ENCODE data around the gene CLCN5.

The CLCN5 gene

DNA sequence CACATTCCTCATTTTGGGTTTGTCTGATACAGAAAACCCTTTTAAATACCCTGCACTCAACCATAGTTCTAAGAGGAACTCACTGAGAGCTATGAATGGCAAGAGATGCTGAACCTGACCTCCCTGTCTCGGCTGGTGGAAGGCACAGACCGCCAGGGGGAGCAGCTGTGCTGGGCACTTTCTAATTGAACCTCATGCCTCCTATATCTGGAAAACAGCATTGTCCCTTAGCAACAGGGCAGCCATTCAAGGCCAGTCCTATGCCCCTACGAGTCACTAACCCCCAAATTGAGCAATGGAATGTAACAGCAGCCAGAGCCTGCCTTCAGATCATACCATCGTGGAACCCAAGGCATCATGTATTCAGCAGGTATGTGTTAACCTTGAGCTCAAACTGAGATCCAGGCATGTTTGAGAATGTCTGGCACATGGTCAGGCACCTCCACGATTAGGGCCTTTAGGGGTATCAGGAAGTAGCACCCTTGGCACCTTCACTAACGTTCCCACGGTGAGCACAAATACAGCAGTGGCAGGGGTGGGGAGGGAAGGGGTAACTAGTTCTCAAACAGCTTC lies 38.0 kb upstream of the CLCN5 start:
- Histone ChIP-seq H3K4me3 (ENCODE audit: low read depth, low read length) (no peak overlapping the region), H3K36me3 (ENCODE audit: control insufficient read depth in 2 of 2, insufficient read depth in 1 of 2, low read length in 2 of 2) (peaks cover 0 to 16% of the 10 kb centered on the region in 2 experiments; a peak in 1 of 3 replicates), H3K9me3 (ENCODE audit: control insufficient read depth, insufficient read depth, low read depth, low read length) (no peaks in the 10 kb centered on the region), H3K27ac (ENCODE audit: extremely low read depth, low read depth, low read length) (no peak overlapping the region), H3K4me1 (ENCODE audit: control insufficient read depth, insufficient read depth, low read length) (no peaks in the 10 kb centered on the region)
- ChIA-PET POLR2A (no interaction called here), CTCF (interaction anchor here (0.6 to 4.7 kb wide), 27 partner anchors 9 to 807 kb away, joined by 3 to 38 read pairs (median 4); partner anchors contain the start of gene CLCN5)
- TF ChIP-seq KLF10 (tag by site-specific recombination; IDR thresholded peaks at IDR 0.05) (no peak), HOXA7 (CRISPR knock-in tag; IDR thresholded peaks at IDR 0.05; ENCODE audit: borderline replicate concordance) (no peak), ZNF549 (tag by site-specific recombination; IDR thresholded peaks at IDR 0.05) (0 out of 2 replicates have a peak, but pooled peaks have one; percentile 23), ZIC2 (tag by site-specific recombination; IDR thresholded peaks at IDR 0.05) (no peak), ZBTB48 (tag by site-specific recombination; IDR thresholded peaks at IDR 0.05) (peak; percentile 58), ZNF324 (tag by site-specific recombination; IDR thresholded peaks at IDR 0.05) (no peak), ZNF132 (tag by site-specific recombination; IDR thresholded peaks at IDR 0.05; ENCODE audit: borderline replicate concordance) (no peak), ZNF654 (tag by site-specific recombination; IDR thresholded peaks at IDR 0.05; ENCODE audit: low read depth) (peak; percentile 23), ZSCAN5A (tag by site-specific recombination; IDR thresholded peaks at IDR 0.05) (no peak)
- TF ChIP-seq, protein P1, sequence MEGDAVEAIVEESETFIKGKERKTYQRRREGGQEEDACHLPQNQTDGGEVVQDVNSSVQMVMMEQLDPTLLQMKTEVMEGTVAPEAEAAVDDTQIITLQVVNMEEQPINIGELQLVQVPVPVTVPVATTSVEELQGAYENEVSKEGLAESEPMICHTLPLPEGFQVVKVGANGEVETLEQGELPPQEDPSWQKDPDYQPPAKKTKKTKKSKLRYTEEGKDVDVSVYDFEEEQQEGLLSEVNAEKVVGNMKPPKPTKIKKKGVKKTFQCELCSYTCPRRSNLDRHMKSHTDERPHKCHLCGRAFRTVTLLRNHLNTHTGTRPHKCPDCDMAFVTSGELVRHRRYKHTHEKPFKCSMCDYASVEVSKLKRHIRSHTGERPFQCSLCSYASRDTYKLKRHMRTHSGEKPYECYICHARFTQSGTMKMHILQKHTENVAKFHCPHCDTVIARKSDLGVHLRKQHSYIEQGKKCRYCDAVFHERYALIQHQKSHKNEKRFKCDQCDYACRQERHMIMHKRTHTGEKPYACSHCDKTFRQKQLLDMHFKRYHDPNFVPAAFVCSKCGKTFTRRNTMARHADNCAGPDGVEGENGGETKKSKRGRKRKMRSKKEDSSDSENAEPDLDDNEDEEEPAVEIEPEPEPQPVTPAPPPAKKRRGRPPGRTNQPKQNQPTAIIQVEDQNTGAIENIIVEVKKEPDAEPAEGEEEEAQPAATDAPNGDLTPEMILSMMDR (tag by site-specific recombination; IDR thresholded peaks at IDR 0.05) = peak; percentile 46; the same call in 1 of the 2 replicates

DNA sequence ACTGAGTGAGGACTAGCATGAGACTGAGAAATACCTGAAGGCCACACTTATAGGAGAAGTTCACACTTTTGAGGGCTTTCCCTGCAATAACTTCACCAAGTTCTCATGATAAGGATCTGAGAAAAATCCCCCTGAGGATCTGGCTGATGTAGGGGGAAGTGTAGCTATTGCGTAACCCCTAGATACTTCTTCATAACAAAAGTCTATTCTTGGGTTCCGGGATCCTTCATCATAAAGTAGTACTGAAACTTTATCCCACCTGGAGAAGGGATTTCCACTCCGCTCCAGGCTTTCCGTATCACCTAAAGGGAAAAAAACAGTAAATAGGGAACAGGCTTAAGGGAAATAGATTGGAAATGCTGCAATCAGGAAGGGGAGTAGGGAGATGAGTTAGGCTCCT lies 29.9 kb upstream of the CLCN5 start:
- Histone ChIP-seq H3K9me3 (ENCODE audit: control insufficient read depth, insufficient read depth, low read depth, low read length) (no peaks in the 10 kb centered on the region; the same call in 1 of the 2 replicates), H3K4me1 (ENCODE audit: control insufficient read depth, insufficient read depth, low read length) (no peaks in the 10 kb centered on the region), H3K4me3 (ENCODE audit: low read depth, low read length) (no peak overlapping the region), H3K27ac (ENCODE audit: extremely low read depth, low read depth, low read length) (no peak overlapping the region), H3K36me3 (ENCODE audit: control insufficient read depth in 2 of 2, insufficient read depth in 1 of 2, low read length in 2 of 2) (no peaks in the 10 kb centered on the region)
- ChIA-PET CTCF (interaction anchor here (0.6 to 1.3 kb wide), 2 partner anchors 20 to 23 kb away, joined by 3 to 7 read pairs; no protein-coding TSS in a partner anchor), POLR2A (interaction anchor here (0.8 kb wide), 1 partner anchor 13 kb away, joined by 3 read pairs; the partner anchor contains the start of gene USP27X)
- TF ChIP-seq RBAK (tag by site-specific recombination; IDR thresholded peaks at IDR 0.05) = no peak
- peak; percentile 52; the same call in 1 of the 2 replicates for TF ChIP-seq TRIM28 (IDR thresholded peaks at IDR 0.05; ENCODE audit: borderline replicate concordance, low read length)

DNA sequence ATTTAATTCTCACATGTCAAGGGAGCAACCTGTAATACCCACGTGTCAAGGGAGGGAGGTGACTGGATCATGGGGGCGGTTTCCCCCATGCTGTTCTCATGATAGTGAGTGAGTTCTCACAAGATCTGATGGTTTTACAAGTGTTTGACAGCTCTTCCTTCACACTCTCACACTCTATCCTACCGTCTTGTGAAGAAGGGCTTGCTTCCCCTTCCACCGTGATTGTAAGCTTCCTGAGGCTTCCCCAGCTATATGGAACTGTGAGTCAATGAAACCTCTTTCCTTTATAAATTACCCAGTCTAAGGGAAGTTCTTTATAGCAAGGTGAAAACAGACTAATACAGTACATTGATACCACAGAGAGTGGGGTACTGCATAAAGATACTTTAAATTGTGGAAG lies 25.4 kb upstream of the CLCN5 start:
- ChIA-PET CTCF (interaction anchor here (1.6 kb wide), 1 partner anchor 13 kb away, joined by 8 read pairs; no protein-coding TSS in a partner anchor), POLR2A (no interaction called here)

More for the DNA sequence above, 25.4 kb upstream of the CLCN5 start:
- TF ChIP-seq SETDB1 (IDR thresholded peaks at IDR 0.05; ENCODE audit: insufficient read length, low read length) = peak; percentile 93
- TF ChIP-seq, protein P2, sequence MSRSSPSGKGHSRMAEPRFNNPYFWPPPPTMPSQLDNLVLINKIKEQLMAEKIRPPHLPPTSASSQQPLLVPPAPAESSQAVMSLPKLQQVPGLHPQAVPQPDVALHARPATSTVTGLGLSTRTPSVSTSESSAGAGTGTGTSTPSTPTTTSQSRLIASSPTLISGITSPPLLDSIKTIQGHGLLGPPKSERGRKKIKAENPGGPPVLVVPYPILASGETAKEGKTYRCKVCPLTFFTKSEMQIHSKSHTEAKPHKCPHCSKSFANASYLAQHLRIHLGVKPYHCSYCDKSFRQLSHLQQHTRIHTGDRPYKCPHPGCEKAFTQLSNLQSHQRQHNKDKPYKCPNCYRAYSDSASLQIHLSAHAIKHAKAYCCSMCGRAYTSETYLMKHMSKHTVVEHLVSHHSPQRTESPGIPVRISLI (tag by site-specific recombination; IDR thresholded peaks at IDR 0.05) = no peak
- no peak overlapping the region for H3K27ac ChIP-seq (ENCODE audit: extremely low read depth, low read depth, low read length)
- H3K9me3 ChIP-seq (ENCODE audit: control insufficient read depth, insufficient read depth, low read depth, low read length) = no peaks in the 10 kb centered on the region; the same call in 1 of the 2 replicates
- H3K36me3 ChIP-seq (ENCODE audit: control insufficient read depth in 2 of 2, insufficient read depth in 1 of 2, low read length in 2 of 2) = no peaks in the 10 kb centered on the region
- H3K4me1 ChIP-seq (ENCODE audit: control insufficient read depth, insufficient read depth, low read length) = peaks cover 8% of the 10 kb centered on the region
- no peak overlapping the region for H3K4me3 ChIP-seq (ENCODE audit: low read depth, low read length)
